Right lobe of liver (tissue), 6 donors: ENCODE data around the gene TCF7L2. TPM values are rescaled to one million over a fixed set of nuclear protein-coding genes. Genes with fewer than 3 reads are reported as not detected.

ENCODE experiments used
- ATAC-seq, 4 donors: fragments of 200-7000 bp; cut with Tn5 transposase; one replicate each; pipeline ENCODE4 v1.9.1; 2020; ENCODE audit warnings: mild to moderate bottlenecking in 4 of 4, moderate library complexity in 4 of 4
- DNase-seq, 3 donors: peaks; one replicate each; pipeline ENCODE4 v3.0.0-alpha.2; 2020
- H3K27ac ChIP-seq, 3 donors: fragments of 200-600 bp; one replicate each; pipeline ENCODE4 v1.8.0; 2022
- H3K27me3 ChIP-seq, 2 donors: fragments of 200-600 bp; one replicate each; pipeline ENCODE4 v1.8.0; 2022
- H3K36me3 ChIP-seq, 4 donors: fragments of 200-600 bp; sonication (generic) in 1 of 4; one replicate each; pipeline versions ENCODE4 v1.5.1 to v1.8.0; 2017 to 2022; ENCODE audit warnings: control low read depth in 1 of 4
- H3K4me1 ChIP-seq, 4 donors: fragments of 200-600 bp; sonication (generic) in 1 of 4; one replicate each; pipeline versions ENCODE4 v1.5.1 to v1.8.0; 2017 to 2022; ENCODE audit warnings: control low read depth in 1 of 4
- H3K4me3 ChIP-seq, 3 donors: fragments of 200-600 bp; one replicate each; pipeline ENCODE4 v1.8.0; 2022
- H3K9me3 ChIP-seq, 4 donors: fragments of 200-600 bp; sonication (generic) in 1 of 4; one replicate each; pipeline versions ENCODE4 v1.5.1 to v1.8.0; 2017 to 2022; ENCODE audit warnings: control low read depth in 1 of 4
- CTCF ChIP-seq, 4 donors: fragments of 200-600 bp in 3 of 4; fragments of 450-650 bp in 1 of 4; IDR thresholded peaks; one replicate each; pipeline versions ENCODE4 v1.5.1 to v1.8.0; 2016 to 2022; ENCODE audit warnings: antibody characterized with exemption in 4 of 4, mild to moderate bottlenecking in 2 of 4
- POLR2A ChIP-seq: fragments of 450-650 bp; IDR thresholded peaks from one replicate; pipeline ENCODE4 v1.6.1; 2017; ENCODE audit warnings: antibody characterized with exemption, mild to moderate bottlenecking
- WGBS: methylation state at CpG from one replicate; pipeline ENCODE4 v1.1.6; 2018; ENCODE audit warnings: low coverage, low lambda C conversion rate; ENCODE audit not compliant: insufficient coverage; ENCODE audit errors: missing lambda C conversion rate; 5-methylcytosine and 5-hydroxymethylcytosine counted together
- intact Hi-C, 2 donors: fragments of 100-400 bp; cut with DNase I; formaldehyde crosslinking; loops; one replicate each; pipeline versions ENCODE4 v1.11.2 to v1.14.1; 2022
- total RNA-seq, 6 experiments: library from RNA; depleted of rRNA in 2 of 6; stranded (reverse); fragments of >200 nt in 2 of 6; fragmentation: NEBNext Ultra II Directional in 3 of 6; extraction: Animal tissue kit (Norgen Biotek cat#: 25700) in 3 of 6; gene quantifications; one replicate each; pipeline versions ENCODE4 v1.1.0 to v1.2.4, GENCODE V29; 2016 to 2023
- donor health status: DM: no; HTN: yes; CAD: no.
- donor health status: DM: no; HTN: no; CAD: no.
- donor health status: DM: no; HTN: no; CAD: no.
- donor health status: DM: no; HTN: yes; CAD: no.
- donor health status: DM: no; HTN: yes; CAD: no.

The TCF7L2 gene
- total RNA-seq, 6 experiments from 2014 or later: 9.4 to 33.2 (median 16.7) TPM

GRCh38 chr10:112918771-112919170 is 31.3 kb upstream of the TCF7L2 start:
- intact Hi-C loops: no loop called here
- no peaks in the 10 kb centered on the region for H3K9me3 ChIP-seq
- no peak for TF ChIP-seq POLR2A
- no peak for TF ChIP-seq CTCF (IDR thresholded peaks at IDR 0.05)
- no peaks in the 10 kb centered on the region for H3K36me3 ChIP-seq
- DNase-seq: no peak
- no peak overlapping the region for H3K27ac ChIP-seq
- no peaks in the 10 kb centered on the region for H3K27me3 ChIP-seq
- H3K4me3 ChIP-seq: no peak overlapping the region
- peaks cover 0 to 26% (median 6%) of the 10 kb centered on the region in 4 donors for H3K4me1 ChIP-seq
- 100% methylated on average over 1 of the region's 1 CpG for WGBS
- no peak for ATAC-seq

- Histone ChIP-seq H3K27ac (no peak overlapping the region), H3K4me1 (peaks cover 0 to 17% (median 3%) of the 10 kb centered on the region in 4 donors), H3K27me3 (no peaks in the 10 kb centered on the region), H3K36me3 (no peaks in the 10 kb centered on the region), H3K9me3 (no peaks in the 10 kb centered on the region), H3K4me3 (no peak overlapping the region)
- ATAC-seq (no peak), DNase-seq (no peak)
- 70% methylated on average over 4 of the region's 7 CpGs for WGBS
- intact Hi-C loops: no loop called here
- TF ChIP-seq POLR2A (no peak), CTCF (IDR thresholded peaks at IDR 0.05) (no peak)
Observed at GRCh38 chr10:112919721-112920120, 30.3 kb upstream of the TCF7L2 start.

- H3K9me3 ChIP-seq: no peaks in the 10 kb centered on the region
- H3K4me1 ChIP-seq: no peaks in the 10 kb centered on the region
- H3K27ac ChIP-seq: no peak overlapping the region
- no peak overlapping the region for H3K4me3 ChIP-seq
- no peak for ATAC-seq
- WGBS: 86% methylated on average over 1 of the region's 5 CpGs
- no peak for TF ChIP-seq POLR2A
- no peak for TF ChIP-seq CTCF (IDR thresholded peaks at IDR 0.05)
- DNase-seq: no peak
- intact Hi-C loops: no loop called here
- no peaks in the 10 kb centered on the region for H3K27me3 ChIP-seq
- H3K36me3 ChIP-seq: no peaks in the 10 kb centered on the region
Observed at GRCh38 chr10:112926906-112927688, 22.9 kb upstream of the TCF7L2 start.

- TF ChIP-seq POLR2A (no peak), CTCF (IDR thresholded peaks at IDR 0.05) (no peak)
- WGBS: 75% methylated on average over 2 of the region's 2 CpGs
- ATAC-seq: no peak
Observed at GRCh38 chr10:112927980-112928379, 22.1 kb upstream of the TCF7L2 start.

More at GRCh38 chr10:112927980-112928379, 22.1 kb upstream of the TCF7L2 start:
- H3K9me3 ChIP-seq: no peaks in the 10 kb centered on the region
- H3K4me1 ChIP-seq: no peaks in the 10 kb centered on the region
- no peak overlapping the region for H3K27ac ChIP-seq
- intact Hi-C loops: no loop called here
- H3K27me3 ChIP-seq: no peaks in the 10 kb centered on the region
- no peaks in the 10 kb centered on the region for H3K36me3 ChIP-seq
- no peak for DNase-seq
- no peak overlapping the region for H3K4me3 ChIP-seq
